ENCODE results near the gene CEACAM4.

DNA sequence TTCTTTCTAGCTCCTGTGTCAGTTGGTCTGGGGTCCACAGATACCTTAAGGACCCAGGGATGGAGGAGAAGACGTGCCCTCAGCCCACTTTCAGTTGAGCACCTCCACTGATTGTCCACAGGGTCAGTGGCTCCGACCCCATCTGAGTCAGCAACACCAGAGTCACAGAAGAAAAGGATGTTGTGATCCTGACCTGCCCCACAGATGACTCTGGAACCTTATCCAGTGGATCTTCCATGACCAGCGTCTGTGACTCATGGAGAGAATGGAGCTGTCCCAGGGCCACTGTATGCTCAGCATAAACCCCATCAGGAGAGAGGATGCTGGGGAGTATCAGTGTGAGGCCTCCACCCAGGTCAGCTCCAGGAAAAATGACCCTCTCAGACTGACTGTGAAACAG is 22.0 kb downstream of the CEACAM4 start:
- TF ChIP-seq CTCF (conservative IDR thresholded peaks at IDR 0.05 in 1 of 2, IDR thresholded peaks at IDR 0.05 in 1 of 2; ENCODE audit: low read depth in 1 of 2, low read length in 2 of 2) = no peak
- no peak for TF ChIP-seq EZH2 (IDR thresholded peaks at IDR 0.05; ENCODE audit: low read length, missing control alignments)
